Raji (cell line): ENCODE data around the gene SCFD2.

Source experiments
- POLR2A ChIP-seq: IDR thresholded peaks from 2 replicates; pipeline ENCODE4 v1.6.1; 2011; ENCODE audit warnings: low read depth, low read length, control low read depth; ENCODE audit not compliant: insufficient read depth

SCFD2 gene

DNA sequence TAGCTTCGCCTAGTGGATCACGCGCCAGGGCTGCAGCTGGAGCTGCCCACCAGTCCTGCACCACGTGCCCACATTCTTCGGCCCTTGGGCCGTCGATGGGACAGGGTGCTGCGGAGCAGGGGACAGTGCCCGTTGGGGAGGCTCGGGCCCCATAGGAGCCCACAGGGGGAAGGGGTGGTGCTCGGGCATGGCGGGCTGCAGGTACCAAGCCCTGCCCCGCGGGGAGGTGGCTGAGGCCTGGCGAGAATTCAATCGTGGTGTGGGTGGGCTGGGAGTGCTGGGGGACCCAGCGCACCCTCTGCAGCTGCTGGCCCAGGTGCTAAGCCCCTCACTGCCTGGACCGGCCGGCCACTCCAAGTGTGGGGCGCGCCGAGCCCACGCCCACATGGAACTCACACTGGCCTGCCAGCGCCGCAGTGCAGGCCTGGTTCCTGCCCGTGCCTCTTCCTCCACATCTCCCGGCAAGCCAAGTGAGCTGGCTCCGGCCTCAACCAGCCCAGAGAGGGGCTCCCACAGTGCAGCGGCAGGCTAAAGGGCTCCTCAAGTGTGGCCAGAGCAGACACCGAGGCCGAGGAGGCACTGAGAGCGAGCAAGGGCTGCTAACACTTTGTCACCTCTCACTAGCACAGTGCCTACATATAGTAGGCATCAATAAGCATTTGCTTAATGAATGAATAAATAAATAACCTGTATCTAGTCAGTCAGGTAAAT lies 11.7 kb downstream of the SCFD2 start:
- TF ChIP-seq POLR2A = no peak

- TF ChIP-seq POLR2A = no peak
These were observed 16.8 kb downstream of the SCFD2 start for GRCh38 chr4:53349091-53349491.

DNA sequence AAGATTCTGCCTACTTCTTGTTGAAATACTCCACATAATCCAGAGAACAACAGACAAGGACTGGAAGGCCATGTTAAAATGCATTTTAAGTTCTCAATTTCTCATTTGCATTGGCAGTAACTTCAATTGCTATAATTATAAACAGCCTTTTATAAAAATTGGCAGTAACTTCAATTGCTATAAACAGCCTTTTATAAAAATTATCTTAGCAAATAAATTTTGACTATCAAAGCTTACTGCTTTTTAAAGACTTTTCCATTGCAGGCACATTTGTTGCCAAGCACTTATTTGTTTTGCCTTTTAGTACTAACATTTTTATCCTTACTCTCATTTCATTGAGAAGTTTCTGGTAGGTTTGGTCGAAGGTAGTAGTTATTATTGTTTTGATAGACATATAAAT lies 17.8 kb downstream of the SCFD2 start:
- TF ChIP-seq POLR2A = no peak

GRCh38 chr4:53346920-53347852 lies 18.7 kb downstream of the SCFD2 start:
- no peak for TF ChIP-seq POLR2A

DNA sequence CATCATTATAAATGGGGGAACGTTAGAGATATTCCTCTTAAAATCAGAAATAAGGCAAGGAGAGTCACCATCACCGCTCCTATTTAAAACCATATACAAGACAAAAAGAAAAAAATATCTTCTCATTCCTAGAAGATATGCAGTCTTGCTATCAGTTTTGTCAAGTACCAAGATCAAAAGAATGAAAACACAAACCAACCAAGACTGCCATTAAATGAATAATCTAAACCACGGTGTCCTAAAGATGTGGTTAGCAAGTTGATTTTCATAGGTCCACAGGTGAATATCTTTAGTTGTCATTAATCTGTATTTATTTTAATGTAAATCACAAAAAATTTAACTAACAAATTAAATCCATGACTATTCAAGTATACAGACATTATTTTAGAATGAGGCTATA lies 39.3 kb downstream of the SCFD2 start:
- TF ChIP-seq POLR2A = no peak

DNA sequence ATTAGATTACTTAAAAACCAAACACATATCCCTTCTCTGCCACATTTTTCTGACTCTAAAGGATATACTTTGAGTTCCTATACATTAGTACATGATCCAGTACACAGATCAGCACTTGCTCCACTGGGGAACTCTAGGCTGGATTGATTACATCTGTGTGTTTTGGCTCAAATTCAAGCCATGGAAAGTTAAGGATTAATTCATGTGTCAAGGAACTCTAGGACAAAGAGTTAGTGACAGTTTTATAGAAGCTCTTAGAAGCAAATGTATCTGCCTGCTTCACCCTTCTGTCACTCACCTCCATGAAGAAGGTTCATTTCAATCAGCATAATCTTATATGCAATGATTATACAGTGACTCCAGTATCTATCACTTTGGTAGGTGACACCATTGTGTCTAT lies 43.2 kb downstream of the SCFD2 start:
- no peak for TF ChIP-seq POLR2A

DNA sequence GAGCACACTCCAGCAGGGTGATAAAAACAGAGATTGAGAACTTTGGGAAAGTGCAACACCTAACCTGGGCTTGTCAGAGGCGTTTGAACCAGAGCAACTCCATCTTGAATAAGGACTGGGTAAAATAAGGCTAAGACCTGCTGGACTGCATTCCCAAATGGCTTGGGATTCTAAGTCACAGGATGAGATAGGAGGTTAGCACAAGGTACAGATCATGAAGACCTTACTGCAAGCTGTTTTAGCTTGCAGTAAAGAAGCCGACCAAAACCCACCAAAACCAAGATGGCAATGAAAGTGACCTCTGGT lies 43.9 kb downstream of the SCFD2 start:
- no peak for TF ChIP-seq POLR2A

- no peak for TF ChIP-seq POLR2A
These were observed 44.5 kb downstream of the SCFD2 start for GRCh38 chr4:53321151-53321983.

DNA sequence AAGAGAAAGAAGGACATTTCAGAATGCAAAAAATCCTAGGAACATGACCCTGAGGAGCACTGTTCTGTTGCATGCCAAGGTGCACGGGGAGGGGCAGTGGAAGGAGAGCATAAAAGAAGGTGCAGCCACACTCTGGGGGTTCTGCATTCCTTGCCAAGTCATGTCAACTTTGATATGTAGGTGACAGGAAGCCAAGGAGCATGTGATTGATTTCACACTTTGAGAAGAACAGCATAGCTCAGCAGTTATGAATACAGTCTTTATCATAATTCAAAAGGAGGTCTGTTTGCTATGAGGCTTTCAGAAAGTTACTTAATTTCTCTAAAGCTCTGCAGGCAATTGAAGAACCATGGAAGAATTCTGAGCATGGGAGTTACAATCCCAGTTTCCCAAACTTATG lies 50.6 kb downstream of the SCFD2 start:
- TF ChIP-seq POLR2A = no peak

GRCh38 chr4:53314252-53314651 lies 51.6 kb downstream of the SCFD2 start:
- TF ChIP-seq POLR2A = no peak

GRCh38 chr4:53313510-53313909 lies 52.4 kb downstream of the SCFD2 start:
- no peak for TF ChIP-seq POLR2A

- TF ChIP-seq POLR2A = no peak
These were observed 56.4 kb downstream of the SCFD2 start for GRCh38 chr4:53309321-53310040.

DNA sequence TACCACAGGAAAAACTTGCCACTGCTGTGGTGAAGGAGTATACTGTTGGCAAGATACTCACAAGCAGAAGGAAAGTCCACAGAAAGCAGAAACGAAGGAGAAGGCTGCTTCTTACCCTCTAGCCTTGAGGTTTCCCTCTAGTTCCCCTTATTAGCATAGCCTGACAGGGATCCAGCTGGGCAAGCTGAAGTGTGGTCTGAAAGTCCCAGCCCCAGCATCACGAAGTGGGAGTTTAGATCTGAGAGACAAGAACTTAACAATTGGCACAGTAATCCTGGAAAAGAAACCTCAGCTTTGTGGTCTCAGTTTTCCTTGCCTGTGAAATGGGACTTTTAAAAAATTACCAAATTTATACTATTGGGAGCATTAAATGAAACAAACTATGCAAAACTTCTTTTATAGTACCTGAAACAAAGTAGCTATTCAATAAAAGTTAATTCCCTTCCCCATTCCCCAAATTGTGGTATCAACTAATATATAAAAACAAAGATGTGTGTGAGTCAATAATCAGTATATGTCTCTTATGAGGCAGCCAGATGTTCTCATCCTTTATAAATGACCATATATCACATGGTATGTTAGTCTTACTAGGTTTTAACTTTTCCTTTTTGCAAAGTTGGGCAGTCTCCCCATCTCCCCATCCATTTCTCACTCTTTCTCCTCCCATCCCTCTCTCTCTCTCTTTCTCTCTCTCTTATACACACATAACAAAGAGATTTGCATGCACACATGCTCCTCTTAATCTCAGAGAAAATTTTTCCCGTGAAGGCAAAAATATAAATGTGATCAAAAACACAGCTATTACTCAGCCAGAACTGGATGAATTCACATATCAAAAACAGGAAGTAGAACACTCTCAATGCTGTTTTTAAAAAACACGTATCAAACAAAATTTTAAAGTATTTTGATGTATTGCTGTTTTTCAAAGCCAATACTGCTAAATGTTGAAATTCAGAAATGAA lies 57.8 kb downstream of the SCFD2 start:
- TF ChIP-seq POLR2A = no peak

- TF ChIP-seq POLR2A = no peak
These were observed 58.7 kb downstream of the SCFD2 start for GRCh38 chr4:53307210-53307609.
